ENCODE results near the gene MYO1E. TPM values are rescaled to one million over a fixed set of nuclear protein-coding genes. Genes with fewer than 3 reads are reported as not detected.
A peak's percentile ranks its signal among the peaks of the same experiment; 100 is the strongest.

Gene MYO1E
- total RNA-seq, 2 donors from 2014 or later = 66.3 to 92.0 TPM

DNA sequence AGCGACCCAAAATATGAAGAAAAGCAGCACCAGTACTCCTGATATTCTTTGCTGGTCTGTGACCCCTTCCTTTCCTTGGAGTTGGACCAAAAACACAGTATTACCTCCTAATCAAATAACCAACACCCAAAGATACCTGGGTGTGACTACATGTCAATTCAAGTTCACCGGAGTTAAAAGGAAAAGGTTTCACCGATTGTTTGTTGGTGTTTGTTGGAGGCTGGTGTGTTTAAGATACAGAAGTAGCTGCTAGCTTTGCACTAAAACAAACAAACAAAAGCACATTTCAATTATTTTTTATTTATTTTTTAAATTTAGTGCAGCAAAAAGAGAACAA is 81.5 kb downstream of the MYO1E start:
- Histone ChIP-seq H3K36me3 (no peaks in the 10 kb centered on the region), H3K4me1 (replicated peaks) (no peaks in the 10 kb centered on the region), H3K9me3 (no peaks in the 10 kb centered on the region), H3K4me3 (no peak overlapping the region), H3K27ac (no peak overlapping the region), H3K27me3 (replicated peaks; ENCODE audit: insufficient read depth) (no peaks in the 10 kb centered on the region)
- 85% methylated on average over 3 of the region's 3 CpGs for WGBS
- TF ChIP-seq POLR2AphosphoS5 (IDR thresholded peaks at IDR 0.05) (no peak), POLR2A (IDR thresholded peaks at IDR 0.05) (no peak)
- TF ChIP-seq, protein P1, sequence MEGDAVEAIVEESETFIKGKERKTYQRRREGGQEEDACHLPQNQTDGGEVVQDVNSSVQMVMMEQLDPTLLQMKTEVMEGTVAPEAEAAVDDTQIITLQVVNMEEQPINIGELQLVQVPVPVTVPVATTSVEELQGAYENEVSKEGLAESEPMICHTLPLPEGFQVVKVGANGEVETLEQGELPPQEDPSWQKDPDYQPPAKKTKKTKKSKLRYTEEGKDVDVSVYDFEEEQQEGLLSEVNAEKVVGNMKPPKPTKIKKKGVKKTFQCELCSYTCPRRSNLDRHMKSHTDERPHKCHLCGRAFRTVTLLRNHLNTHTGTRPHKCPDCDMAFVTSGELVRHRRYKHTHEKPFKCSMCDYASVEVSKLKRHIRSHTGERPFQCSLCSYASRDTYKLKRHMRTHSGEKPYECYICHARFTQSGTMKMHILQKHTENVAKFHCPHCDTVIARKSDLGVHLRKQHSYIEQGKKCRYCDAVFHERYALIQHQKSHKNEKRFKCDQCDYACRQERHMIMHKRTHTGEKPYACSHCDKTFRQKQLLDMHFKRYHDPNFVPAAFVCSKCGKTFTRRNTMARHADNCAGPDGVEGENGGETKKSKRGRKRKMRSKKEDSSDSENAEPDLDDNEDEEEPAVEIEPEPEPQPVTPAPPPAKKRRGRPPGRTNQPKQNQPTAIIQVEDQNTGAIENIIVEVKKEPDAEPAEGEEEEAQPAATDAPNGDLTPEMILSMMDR (IDR thresholded peaks at IDR 0.05) = no peak
- intact Hi-C loops (cut with DNase I) = no loop called here
- DNase-seq (ENCODE audit: low spot score) = no peak

DNA sequence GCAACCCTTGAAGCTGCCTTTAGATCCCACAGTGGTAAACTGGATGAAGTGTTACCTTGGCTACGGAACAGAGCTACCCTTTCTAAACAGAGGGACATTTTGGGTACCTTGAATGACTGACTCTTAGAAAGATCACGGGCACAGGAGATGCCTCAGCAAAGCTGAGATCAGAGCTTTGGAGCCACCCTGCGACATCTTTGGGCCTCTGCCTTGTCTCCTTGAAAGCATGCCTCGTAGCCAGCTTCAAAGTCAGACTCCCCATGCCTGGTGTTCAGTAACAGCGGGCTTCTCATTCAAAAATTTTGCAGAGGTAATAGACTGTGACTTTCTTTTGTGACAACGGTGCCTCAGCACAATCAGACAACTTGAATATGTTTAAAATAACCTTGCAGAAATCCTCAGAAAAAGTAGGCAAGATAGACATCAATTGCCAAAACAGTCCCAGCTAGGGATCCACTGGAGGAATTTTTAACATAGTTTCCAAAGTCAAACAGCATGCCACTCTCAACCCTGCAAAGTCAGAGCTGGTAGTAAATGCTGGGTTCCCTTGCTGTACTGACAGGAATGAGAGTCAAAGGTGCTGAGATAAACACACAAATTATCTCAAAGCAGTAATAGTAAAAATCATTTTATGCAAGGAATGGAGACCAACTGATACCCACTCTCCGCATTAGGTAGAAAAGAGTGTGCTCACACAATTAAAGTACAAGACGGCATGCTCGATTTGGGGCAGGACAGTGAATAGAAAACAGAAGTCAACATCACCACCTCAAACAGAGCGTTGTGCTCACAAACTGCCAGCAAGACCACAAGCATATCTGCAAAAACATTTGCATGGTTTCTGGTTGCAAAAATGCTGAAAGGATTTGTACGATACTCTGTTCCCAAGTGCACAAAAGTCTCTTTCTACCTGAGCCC is 82.1 kb downstream of the MYO1E start:
- no peaks in the 10 kb centered on the region for H3K36me3 ChIP-seq
- no peaks in the 10 kb centered on the region for H3K9me3 ChIP-seq
- intact Hi-C loops (cut with DNase I) = no loop called here
- H3K4me3 ChIP-seq = no peak overlapping the region
- H3K27me3 ChIP-seq (replicated peaks; ENCODE audit: insufficient read depth) = no peaks in the 10 kb centered on the region
- no peak overlapping the region for H3K27ac ChIP-seq
- TF ChIP-seq, protein P1 (IDR thresholded peaks at IDR 0.05) = no peak
- no peak for TF ChIP-seq POLR2A (IDR thresholded peaks at IDR 0.05)
- 79% methylated on average over 11 of the region's 11 CpGs for WGBS
- no peaks in the 10 kb centered on the region for H3K4me1 ChIP-seq (replicated peaks)
- no peak for DNase-seq (ENCODE audit: low spot score)

DNA sequence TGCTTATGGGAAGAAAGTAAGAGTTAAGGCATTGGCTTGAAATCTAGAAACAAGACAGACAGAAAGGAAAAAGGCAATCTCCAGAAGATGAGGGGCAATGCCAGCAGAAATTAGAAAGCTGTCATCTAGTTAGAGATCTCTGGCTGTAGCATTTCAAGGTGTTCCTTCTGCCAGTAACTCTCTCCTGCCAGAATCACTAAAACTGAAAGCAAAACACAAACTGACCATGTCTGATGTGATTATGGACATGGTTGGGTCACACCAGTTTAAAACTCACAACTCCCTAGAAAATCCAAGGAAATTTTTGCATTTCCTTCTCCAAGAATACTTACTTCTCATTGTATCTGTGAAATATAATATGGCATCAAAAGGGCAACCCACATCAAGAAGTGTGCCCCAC is 83.1 kb downstream of the MYO1E start:
- Histone ChIP-seq H3K27me3 (replicated peaks; ENCODE audit: insufficient read depth) (no peaks in the 10 kb centered on the region), H3K4me3 (no peak overlapping the region), H3K36me3 (no peaks in the 10 kb centered on the region), H3K9me3 (no peaks in the 10 kb centered on the region), H3K27ac (no peak overlapping the region), H3K4me1 (replicated peaks) (no peaks in the 10 kb centered on the region)
- intact Hi-C loops (cut with DNase I) = no loop called here
- DNase-seq (ENCODE audit: low spot score) = no peak
- TF ChIP-seq POLR2A (IDR thresholded peaks at IDR 0.05) (no peak), POLR2AphosphoS5 (IDR thresholded peaks at IDR 0.05) (no peak)
- TF ChIP-seq, protein P1 (IDR thresholded peaks at IDR 0.05) = no peak

DNA sequence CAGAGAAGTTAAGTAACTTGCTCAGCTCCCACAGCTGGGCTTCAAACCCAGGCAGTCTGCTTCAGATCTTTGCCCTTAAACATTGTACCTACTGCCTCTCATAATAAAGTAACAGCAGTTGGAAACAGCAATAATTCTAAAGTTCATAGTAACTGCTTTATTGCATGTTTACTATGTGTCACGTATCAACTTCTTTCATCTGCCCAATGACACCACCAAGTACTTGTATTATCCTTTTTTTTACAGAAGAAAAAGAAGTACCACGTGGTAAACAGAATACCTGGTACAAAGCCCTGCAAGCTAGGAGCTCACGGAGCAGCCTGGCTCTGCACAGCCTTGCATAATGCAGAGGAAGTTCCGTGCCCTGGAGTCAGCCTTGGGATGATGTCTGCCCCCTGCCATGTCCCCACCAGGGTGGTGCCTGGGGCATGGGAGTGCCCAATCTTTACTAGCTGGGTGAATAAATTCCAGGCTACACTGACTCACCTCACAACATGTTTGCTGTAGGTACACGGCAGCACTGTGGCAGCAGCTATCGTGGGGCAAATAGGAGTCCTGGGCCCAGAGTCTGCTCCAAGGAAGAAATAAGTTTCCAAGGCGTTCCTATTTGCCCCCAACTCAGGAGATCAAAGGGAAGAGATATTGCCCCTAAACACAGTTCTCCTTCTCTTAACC is 88.8 kb downstream of the MYO1E start:
- H3K27me3 ChIP-seq (replicated peaks; ENCODE audit: insufficient read depth) = no peaks in the 10 kb centered on the region
- intact Hi-C loops (cut with DNase I) = no loop called here
- peak; percentile 51 for TF ChIP-seq POLR2AphosphoS5 (IDR thresholded peaks at IDR 0.05)
- TF ChIP-seq POLR2A (IDR thresholded peaks at IDR 0.05) = no peak
- peak; percentile 39 for DNase-seq (ENCODE audit: low spot score)
- H3K36me3 ChIP-seq = no peaks in the 10 kb centered on the region
- H3K9me3 ChIP-seq = no peaks in the 10 kb centered on the region
- no peak overlapping the region for H3K4me3 ChIP-seq
- no peaks in the 10 kb centered on the region for H3K4me1 ChIP-seq (replicated peaks)
- H3K27ac ChIP-seq = no peak overlapping the region
- WGBS = 49% methylated on average over 7 of the region's 7 CpGs

DNA sequence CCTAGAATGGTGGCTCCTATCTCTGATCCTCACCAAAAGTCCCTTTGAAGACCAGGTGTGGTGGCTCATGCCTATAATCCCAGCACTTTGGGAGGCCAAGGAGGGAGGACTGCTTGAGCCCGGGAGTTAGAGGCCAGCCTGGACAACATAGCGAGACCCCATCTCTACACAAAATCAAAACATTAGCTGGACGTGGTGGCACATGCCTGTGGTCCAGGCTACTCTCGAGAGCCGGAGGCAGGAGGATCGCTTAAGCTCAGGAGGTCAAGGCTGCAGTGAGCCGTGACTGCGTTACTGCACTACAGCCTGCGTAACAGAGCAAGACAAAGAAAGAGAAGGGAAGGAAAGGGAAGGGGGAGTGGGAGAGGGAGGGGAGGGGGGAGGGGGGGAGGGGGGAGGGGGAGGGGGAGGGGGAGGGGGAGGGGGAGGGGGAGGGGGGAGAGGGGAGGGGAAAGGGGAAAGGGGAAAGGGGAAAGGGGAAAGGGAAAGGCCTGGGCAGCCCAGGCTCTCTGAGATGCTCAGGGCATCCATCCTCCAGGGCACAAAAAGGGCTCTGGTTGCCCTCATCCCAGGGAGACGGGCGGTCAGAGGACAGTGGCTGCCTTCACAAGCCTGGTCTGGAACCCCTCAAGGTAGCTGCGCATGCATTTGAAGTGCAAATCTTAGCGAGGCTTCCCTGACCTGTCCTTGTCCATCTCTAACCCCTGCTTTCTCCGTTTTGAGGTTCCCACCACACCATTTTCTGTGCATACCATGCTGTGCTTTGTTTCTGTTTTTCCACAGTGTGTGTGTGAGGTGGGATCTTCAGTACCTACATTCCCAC is 89.9 kb downstream of the MYO1E start:
- no peak overlapping the region for H3K27ac ChIP-seq
- H3K4me1 ChIP-seq (replicated peaks) = no peaks in the 10 kb centered on the region
- H3K27me3 ChIP-seq (replicated peaks; ENCODE audit: insufficient read depth) = no peaks in the 10 kb centered on the region
- TF ChIP-seq POLR2A (IDR thresholded peaks at IDR 0.05) (no peak), POLR2AphosphoS5 (IDR thresholded peaks at IDR 0.05) (no peak)
- TF ChIP-seq, protein P1 (IDR thresholded peaks at IDR 0.05) = no peak
- H3K4me3 ChIP-seq = no peak overlapping the region
- no peaks in the 10 kb centered on the region for H3K9me3 ChIP-seq
- H3K36me3 ChIP-seq = no peaks in the 10 kb centered on the region
- WGBS = 90% methylated on average over 10 of the region's 14 CpGs
- intact Hi-C loops (cut with DNase I) = no loop called here
- no peak for DNase-seq (ENCODE audit: low spot score)

All from prostate gland (tissue), 2 donors.